ENCODE data around the gene ZPBP2.
"Not testable (repeated sequence)": the region's sequence is repeated elsewhere in the genome, so short reads cannot be mapped to it uniquely, and the experiment has no call there.

DNA sequence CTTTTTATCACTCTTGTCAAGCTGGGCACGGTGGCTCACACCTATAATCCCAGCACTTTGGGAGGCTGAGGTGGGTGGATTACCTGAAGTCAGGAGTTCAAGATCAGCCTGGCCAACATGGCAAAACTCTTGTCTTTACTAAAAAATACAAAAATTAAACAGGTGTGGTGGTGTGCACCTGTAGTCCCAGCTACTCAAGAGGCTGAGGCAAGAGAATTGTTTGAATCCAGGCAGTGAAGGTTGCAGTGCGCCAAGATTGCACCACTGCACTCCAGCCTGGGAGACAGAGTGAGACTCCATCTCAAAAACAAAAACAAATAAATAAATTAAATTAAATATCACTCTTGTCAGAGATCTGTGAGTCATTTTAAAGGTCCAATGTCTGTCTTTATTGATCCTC, 34.0 kb downstream of the ZPBP2 start:
- TF ChIP-seq EZH2phosphoT487 (IDR thresholded peaks at IDR 0.05; ENCODE audit: borderline replicate concordance, low read length); CTCF (conservative IDR thresholded peaks at IDR 0.05; ENCODE audit: low read depth, low read length): not testable (repeated sequence)
